Stimulated activated CD4-positive, alpha-beta T cell treated with anti-CD3 and anti-CD28 coated beads, Interleukin-2, amount 100 ng/mL, for 48 hours (primary cell): ENCODE results near the gene CATSPERE.

Source experiments
- DNase-seq, 2 donors: peaks; one replicate each; pipeline ENCODE4 v3.0.0-alpha.2; 2020

Gene CATSPERE

GRCh38 chr1:244461245-244462071 is at the start of gene CATSPERE:
TSS of gene CATSPERE (plus strand) at chr1:244461273. CDS start at chr1:244461430, 157 bp downstream.
- peak; percentile 51 to 61 for DNase-seq

- DNase-seq, result no peak
Measured at GRCh38 chr1:244412176-244412575, 48.9 kb upstream of the CATSPERE start.

GRCh38 chr1:244413736-244414135 is 47.3 kb upstream of the CATSPERE start:
- DNase-seq, result no peak

GRCh38 chr1:244414543-244414942 is 46.5 kb upstream of the CATSPERE start:
- no peak for DNase-seq

- DNase-seq, result no peak
Measured at GRCh38 chr1:244419024-244419423, 42.0 kb upstream of the CATSPERE start.

GRCh38 chr1:244422174-244422573 is 38.9 kb upstream of the CATSPERE start:
- no peak for DNase-seq

- DNase-seq, result no peak
Measured at GRCh38 chr1:244424649-244425334, 36.3 kb upstream of the CATSPERE start.

GRCh38 chr1:244427647-244428046 is 33.4 kb upstream of the CATSPERE start:
- no peak for DNase-seq

- DNase-seq, result no peak
Measured at GRCh38 chr1:244429818-244430217, 31.3 kb upstream of the CATSPERE start.

GRCh38 chr1:244431166-244431565 is 29.9 kb upstream of the CATSPERE start:
- DNase-seq, result no peak

- DNase-seq, result no peak
Measured at GRCh38 chr1:244435562-244436205, 25.4 kb upstream of the CATSPERE start.

GRCh38 chr1:244436336-244437085 is 24.6 kb upstream of the CATSPERE start:
- DNase-seq, result no peak

GRCh38 chr1:244437086-244437468 is 24.0 kb upstream of the CATSPERE start:
- no peak for DNase-seq

- DNase-seq, result no peak
Measured at GRCh38 chr1:244439391-244440032, 21.6 kb upstream of the CATSPERE start.

- DNase-seq, result no peak
Measured at GRCh38 chr1:244442850-244443249, 18.2 kb upstream of the CATSPERE start.

- no peak for DNase-seq
Measured at GRCh38 chr1:244444854-244445253, 16.2 kb upstream of the CATSPERE start.

- no peak for DNase-seq
Measured at GRCh38 chr1:244445320-244446181, 15.5 kb upstream of the CATSPERE start.

- no peak for DNase-seq
Measured at GRCh38 chr1:244447024-244447423, 14.0 kb upstream of the CATSPERE start.

GRCh38 chr1:244447552-244447951 is 13.5 kb upstream of the CATSPERE start:
- no peak for DNase-seq

- no peak for DNase-seq
Measured at GRCh38 chr1:244448279-244449036, 12.6 kb upstream of the CATSPERE start.
